Measurements from ENCODE around the gene RIT1.

DNA sequence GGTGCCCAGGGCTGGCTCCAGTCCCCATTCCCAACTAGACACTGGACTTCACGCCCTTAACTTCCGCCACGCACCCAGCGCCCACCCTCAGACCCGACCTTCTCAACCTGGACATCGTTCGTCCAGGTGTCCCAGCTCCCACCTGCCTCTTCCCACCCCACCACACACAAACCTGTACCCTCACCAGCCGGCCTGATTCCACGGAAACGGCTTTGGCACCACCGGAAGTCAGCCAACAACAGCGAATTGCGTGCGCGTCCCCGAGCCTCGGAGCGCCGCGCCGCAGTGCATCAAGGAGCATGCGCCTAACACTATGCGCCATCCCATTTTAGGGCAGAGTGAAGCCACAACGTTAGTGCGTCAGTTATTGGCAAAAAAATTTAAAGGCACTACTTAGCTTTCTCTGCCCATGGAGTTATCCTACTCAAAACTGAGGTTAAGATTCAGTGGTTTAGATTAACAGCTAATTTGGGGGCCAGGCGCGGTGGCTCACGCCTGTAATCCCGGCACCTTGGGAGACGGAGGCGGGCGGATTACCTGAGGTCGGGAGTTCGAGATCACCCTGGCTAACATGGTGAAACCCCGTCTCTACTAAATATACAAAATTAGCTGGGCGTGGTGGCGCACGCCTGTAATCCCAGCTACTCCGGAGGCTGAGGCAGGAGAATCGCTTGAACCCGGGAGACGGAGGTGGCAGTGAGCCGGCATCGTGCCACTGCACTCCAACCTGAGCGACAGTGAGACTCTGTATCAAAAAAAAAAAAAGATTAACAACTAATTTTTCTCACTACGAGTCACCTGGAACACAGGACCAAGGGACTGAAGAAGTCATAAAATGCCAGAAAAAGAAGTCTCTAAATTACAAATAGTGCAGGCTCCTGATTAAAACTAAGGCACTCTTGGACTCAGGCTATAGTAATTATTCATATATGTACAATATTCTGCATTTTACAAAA is 53.9 kb downstream of the RIT1 start, which contains the start of gene GON4L:
- TF ChIP-seq SUZ12 (IDR thresholded peaks at IDR 0.05; ENCODE audit: extremely low read depth, insufficient read depth, insufficient read length): no peak
- TF ChIP-seq YY1 (IDR thresholded peaks at IDR 0.05; ENCODE audit: insufficient read depth, insufficient read length): peak; percentile 95

Data from NT2/D1 (cell line).